GM21825 (cell line): ENCODE results near the gene PGAP3.

Experiments used
- ATAC-seq: cut with Tn5 transposase; IDR thresholded peaks from one replicate; pipeline ENCODE4 v1.9.1; 2021; ENCODE audit warnings: mild to moderate bottlenecking, moderate library complexity; ENCODE audit not compliant: unreplicated experiment

The PGAP3 gene

DNA sequence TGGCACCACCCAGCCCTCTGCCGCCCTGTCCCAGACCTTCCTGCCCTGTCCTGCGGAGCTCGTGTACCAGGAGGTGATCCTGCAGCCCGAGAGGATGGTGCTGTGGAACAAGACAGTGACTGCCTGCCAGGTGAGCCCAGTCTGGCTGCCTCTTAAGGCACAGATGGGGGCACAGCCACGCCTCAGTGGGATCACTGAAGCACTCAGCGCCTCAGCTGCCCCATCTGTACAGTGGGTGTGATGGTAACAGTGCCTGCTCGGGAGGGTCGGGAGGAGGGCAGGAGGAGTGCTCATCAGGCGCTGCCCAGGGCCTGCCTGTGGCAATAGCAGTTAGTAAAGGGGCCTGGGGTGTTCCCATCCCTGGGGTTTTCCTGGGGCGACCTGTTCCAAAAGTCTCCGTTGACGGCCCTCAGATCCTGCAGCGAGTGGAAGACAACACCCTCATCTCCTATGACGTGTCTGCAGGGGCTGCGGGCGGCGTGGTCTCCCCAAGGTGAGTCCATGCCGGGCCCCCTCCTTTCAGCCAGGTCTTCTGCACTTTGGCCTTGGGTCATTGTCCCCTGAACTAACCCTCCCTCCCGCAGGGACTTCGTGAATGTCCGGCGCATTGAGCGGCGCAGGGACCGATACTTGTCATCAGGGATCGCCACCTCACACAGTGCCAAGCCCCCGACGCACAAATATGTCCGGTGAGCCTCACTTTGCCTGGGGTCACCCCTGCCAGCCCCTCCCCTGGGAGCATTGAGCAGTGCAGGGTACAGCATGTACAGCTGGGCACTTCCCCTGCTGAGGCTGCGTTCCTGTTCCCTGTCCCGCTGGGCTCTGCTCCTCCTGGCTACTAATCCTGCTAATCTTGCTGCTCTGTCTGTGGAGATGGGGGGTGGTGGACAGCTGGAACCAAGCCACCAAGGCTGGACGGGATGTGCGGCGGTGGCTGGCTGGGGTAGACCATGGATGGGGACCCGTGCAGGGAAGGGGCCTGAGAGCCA, 27.2 kb downstream of the PGAP3 start:
- ATAC-seq: no peak

DNA sequence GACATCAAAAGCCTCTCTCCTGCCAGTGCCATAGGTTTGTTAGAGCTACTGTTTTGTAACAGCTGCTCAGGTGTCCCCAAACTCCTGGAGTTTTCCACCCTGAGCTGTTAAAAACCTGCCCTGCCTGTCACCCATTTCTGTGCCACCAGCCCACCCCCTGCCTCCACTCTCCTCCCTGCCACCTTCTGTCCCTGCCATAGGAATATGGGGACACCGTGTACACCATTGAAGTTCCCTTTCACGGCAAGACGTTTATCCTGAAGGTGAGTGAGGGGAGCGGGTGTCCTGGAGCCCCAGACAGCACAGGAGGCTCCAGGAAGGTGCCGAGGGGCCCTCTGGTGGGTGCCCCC, 27.9 kb downstream of the PGAP3 start:
- ATAC-seq: no peak

DNA sequence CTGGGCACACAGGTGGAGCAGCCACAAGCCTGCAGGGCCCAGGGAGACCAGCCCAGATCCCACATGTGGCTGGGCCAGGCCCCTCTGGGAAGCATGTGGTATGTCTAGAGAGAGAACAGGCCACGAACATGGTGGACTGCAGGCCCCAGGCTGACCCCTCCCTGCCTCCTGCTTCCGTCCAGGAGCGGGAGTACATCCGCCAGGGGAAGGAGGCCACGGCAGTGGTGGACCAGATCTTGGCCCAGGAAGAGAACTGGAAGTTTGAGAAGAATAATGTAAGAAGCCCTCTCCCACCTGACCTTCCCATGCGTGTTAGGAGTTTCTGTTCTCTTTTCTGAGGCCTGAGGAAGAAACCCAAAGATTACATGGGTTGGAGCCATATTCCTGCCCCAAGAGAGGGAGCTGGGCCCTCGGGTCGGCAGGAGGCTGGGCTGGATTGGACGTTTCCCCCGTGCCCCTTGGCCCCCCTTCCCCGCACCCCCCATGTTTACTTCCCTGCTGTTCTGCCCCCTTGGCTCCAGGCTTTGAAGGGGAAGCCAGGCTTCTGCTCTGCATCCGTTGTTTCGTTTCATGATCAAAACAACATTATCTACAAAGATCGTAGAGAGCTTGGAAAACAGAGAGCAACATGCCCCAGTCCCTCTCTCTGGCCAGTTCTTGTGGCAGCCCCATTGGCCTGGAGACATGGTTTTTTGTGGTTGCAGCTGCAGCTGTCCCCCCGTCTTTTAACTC, 28.4 kb downstream of the PGAP3 start:
- ATAC-seq: no peak

DNA sequence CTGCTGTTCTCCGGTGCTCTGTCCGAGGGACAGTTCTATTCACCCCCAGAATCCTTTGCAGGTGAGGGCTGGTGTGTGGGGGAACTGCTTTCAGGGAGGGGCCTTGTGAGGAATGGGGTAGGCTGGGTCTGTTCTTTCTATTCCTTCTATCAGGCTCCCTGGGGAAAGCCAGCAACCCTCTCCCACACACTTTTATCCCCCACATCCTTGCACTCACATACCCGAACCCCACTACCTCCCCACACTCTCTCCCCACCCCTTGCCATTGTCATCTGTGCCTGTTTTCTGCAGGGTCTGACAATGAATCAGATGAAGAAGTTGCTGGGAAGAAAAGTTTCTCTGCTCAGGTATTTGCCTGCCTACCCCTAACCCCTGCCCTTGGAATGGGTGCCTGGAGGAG, 29.1 kb downstream of the PGAP3 start:
- no peak for ATAC-seq

DNA sequence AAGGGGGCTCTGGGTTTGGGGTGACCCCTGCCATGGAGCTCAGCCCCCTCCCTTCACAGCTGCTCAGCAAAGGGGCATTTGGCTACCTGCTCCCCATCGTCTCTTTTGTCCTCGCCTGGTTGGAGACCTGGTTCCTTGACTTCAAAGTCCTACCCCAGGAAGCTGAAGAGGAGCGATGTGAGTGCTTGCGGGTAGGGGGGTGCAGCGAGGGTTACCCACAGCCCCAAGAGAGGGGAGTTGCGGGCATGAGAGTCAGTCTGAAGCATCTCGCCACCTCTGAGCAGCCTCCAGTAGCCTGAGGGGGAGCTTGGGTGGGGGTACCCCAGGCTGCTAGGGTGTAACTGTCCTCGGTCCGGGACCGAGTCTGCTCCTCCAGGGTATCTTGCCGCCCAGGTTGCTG, 29.5 kb downstream of the PGAP3 start:
- no peak for ATAC-seq

DNA sequence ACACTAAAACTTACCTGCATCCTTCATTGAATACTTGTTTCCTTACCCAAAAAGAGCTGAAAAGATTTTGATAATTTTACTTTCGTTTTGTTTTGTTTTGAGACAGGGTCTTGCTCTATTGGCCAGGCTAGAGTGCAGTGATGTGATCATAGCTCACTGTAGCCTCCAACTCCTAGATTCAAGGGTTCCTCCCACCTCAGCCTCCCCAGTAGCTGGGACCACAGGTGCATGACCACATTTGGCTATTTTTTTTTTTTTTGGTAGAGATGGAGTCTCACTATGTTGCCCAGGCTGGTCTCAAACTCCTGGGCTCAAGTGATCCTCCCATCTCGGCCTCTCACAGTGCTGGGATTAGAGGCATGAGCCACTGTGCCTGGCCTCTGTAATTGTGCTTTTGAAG, 32.8 kb downstream of the PGAP3 start:
- ATAC-seq: no peak

DNA sequence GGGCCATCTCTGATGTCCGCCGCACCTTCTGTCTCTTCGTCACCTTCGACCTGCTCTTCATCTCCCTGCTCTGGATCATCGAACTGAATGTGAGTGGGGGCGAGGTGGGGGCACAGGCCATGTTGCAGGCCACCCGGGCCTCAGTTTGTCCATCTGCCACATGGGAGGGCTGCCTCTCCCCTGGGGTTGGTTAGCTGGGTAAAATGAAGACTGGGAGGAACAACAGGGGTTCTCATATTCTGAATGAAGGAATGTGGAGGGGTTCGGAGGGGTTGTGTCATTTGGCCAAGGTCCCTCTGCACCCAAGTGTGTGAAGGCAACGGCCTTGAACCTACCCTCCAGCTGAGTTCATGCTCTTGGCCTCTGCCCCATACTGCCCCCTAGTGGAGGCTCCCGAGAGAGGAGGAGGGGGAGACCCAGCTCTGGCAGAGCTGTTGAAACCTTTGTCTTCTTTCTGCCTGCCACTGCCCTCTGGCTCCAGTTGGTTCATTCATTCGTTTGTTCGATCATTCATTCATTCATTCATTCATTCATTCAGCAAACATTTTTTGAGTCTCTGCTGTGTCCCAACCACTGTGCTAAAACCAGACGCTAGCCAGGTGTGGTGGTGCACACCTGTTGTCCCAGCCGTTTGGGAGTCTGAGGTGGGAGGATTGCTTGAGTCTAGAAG, 34.1 kb downstream of the PGAP3 start:
- ATAC-seq: no peak

DNA sequence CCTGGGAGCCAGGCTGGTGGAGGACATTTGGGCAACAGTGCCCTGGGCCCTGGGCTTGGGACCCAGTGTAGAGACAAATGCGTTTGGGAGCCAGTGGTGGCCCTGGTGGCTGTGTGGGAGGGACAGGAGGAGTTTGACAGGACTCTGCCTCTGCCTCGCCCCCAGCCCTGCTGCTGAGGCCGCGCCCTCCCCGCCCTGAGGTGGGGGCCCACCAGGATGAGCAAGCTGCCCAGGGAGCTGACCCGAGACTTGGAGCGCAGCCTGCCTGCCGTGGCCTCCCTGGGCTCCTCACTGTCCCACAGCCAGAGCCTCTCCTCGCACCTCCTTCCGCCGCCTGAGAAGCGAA, 34.6 kb downstream of the PGAP3 start:
- no peak for ATAC-seq

DNA sequence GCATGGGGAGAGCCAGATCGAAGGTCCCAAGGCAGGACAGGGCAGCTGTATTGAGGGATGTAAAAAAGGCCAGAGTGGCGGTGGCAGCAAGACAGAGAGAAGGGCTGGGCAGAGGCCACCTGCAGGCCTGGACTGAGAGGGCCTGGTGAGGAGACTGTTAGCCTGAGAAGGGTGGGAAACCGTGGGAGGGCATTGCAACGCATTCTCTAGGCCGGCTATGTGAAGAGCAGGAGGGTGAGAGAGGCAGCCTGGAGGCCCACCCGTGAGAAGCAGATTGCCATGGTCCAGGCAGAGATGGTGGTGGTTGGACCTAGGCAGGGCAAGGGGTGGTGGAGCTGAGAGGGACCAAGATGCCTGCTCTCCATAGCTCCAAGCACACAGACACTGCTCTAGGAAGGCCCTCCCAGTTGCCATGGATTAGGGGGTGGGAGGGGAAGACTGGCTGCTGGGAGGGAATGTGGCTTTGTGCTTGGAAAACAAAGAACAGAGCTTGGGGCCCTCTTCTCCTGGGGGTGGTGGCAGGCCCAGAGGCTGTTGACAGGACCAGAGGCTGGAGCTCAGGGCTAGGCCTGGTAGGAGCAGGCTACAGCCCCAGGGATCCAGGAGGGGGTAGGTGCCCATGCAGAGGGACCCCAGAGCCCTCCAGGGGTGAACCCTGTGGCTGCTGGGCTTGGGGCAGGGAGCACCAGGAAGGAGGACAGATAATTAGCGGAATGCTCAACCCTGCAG, 35.1 kb downstream of the PGAP3 start:
- ATAC-seq: no peak

DNA sequence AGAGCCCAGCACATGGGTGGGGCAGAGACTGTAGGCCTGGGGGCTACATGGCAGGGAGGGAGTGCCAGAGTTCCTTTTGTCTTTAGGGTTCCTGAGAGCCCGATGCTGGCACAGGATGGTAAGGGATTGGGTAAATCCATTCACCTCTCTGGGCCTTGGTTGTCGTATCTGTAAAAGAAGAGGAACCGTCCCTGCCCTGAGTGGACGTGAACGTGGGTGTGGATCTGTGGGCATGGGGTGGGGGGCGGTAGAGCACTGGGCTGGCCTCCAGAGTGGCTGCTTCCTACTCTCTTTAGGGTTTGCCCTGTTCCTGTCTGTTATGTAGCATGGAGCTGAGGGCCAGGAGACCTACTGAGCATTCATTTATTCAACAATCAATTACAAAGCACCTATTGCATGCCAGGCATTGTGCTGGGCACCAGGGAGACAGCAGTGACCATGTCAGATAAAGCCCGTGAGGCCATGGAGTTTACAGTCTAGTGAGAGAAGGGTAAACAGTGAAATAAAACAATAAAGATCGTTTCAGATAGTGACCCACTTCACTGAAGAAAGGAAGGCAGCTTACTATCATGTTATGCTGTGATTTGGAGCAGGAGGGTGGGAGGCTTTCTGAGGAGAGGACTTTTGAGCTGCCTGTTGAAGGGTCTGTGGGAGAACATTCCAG, 35.8 kb downstream of the PGAP3 start:
- ATAC-seq: no peak

DNA sequence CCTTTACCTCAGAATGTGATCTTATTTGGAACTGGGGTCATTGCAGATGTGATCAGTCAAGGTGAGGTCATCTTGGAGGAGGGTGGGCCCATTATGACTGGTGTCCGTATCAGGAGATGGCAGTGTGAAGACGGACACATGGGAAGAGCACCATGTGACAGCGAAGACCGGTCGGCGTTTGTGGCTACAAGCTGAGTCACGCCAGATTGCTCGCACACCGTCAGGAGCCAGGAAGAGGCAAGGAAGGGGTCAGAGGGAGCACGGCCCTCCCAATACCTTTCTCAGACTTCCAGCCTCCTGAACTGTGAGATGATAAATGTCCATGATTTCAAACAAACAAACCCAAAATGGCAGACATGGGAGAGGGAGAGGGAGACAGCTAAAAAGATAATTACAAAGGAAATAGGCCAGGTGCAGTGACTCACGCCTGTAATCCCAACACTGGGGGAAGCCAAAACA, 37.7 kb downstream of the PGAP3 start:
- no peak for ATAC-seq

DNA sequence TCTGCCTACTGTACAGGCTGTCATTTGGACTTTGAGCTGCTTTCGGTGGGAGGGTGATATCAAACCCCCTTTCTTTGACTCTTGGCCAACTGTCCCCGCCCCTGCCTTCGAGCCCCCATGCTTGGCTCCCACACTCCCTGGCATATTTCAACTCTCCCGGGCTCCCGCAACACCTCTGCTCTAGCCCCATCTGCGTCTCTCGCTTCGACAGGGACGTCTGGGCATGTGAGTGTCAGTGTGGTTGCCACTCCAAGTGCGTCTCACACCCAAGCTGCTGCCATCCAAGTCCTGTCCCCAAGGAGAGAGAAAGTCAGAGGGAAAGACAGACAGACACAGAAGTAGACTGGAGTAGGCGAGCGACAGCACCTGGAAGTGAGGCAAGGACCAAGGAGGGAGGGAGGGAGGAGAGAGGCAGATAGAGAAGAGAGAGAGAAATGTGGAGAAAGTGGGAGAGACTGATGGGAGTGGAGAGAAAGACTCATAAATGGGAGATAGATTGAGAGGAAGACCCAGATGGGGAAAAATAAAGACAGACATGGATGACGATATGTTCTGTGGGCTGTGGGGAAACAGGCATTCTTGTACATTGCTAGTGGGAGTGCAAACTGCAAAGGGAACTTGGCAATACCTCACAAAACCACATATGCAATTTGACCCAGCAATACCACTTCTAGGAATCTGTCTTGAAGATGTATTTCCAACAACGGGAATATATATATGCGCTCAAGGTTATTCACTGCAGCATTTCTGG, 39.1 kb downstream of the PGAP3 start:
- no peak for ATAC-seq

DNA sequence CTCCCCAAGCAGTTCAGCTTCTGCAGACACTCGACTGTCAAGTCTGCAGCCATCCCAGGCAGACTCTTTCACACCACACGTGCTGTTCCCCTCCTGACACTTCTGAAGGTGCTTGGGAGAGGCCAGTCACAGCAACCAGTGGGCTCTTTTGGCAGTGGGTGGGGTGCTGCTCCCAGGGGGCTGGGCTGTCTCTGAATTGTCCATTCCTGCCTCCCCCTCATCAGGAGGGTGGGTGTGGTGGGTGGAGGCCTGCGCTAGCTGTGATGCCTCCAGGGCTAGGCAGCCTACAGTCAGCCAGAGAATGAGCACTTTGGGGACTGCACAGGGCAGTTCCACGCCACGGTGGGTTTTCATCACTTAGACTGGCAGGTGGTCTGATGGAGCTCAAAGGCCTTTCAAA, 40.6 kb downstream of the PGAP3 start:
- ATAC-seq: no peak

DNA sequence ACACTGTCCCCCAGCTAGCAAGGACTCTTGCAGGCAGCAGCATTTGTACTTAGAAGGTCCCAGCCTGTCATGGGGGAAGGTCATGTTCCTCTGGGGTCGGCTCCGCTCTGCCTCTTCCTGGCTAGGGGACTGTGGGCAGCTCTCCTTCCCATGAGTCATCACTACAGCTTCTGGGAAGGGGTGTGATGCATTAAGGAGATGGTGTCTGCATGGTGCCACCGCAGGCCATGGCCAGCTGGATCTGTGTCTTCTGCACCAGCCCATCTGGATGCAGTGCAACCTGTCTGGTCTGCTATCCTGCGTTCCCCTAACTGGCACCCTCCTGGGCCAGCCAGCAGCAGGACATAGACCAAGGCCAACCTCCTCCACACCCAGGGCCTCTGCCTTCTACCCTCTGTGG, 44.6 kb downstream of the PGAP3 start:
- ATAC-seq: no peak

DNA sequence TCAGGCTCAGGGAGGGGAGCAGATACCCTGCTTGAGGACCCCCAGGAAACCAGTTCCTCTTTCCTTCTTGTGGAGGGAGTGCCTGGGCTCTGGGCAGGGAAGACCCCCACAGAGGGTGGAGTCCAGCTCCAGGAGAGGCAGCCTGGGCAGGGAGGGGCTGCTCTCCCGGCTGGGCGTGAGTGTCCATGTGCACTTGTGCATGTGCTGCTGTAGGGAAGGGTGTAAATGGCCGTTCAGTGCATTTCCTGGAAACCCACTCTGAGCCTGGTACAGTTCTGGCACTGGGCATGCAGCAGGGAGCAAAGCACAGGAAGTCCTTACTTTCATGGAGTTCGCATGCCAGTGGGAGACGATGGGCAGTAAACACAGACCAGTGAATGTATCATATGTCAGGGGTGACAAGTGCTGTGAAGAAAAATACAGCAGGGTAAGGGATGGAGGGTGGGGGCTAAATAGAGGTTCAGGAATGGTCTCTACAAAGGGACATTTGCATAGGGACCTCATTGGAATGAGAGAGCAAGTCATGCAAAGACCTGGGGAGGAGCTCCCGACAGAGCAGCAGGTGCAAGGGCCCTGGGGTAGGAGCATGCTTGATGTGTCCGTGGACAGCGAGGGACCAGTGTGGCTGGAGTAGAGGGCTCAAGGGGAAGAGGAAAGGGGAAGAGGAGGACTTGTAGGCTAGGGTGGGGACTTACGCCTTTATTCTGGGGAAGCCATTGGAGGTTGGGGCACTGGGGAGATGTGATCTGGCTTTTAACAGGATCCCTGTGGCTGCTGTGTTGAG, 45.4 kb downstream of the PGAP3 start:
- no peak for ATAC-seq

DNA sequence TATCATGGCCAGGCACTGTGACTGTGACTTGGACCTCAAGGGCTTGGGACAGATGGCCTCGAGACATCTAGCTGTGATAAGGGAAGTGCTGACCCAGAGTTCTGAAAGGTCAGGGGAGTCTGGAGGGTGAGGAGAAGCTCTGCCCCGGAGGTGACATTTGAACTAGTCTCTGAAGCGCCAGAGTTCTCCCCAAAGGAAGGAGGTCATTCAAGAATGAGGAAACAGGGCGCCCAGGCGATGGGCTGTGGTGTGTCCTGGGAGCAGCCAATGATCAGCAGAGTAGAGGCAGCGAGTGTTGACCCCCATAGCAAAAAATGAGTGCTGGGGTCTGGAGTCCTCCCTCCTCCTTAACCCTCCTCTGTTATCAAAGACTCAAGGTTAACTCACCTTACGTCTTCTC, 46.0 kb downstream of the PGAP3 start:
- ATAC-seq: no peak

DNA sequence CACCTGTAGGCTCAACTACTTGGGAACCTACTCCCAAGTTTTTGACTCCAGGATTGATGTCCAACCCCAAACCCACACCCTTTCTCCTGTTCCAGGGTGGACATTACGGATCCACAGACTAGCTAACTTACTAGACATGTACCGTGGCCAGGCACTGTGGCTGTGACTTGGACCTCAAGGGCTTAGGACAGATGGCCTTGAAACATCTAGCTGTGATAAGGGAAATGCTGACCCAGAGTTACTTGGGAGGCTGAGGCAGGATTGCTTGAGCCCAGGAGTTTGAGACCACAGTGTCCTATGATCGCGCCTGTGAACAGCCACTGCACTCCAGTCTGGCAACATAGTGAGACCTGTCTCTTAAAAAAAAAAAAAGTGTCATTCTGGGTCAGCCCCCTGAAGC, 46.8 kb downstream of the PGAP3 start:
- no peak for ATAC-seq

DNA sequence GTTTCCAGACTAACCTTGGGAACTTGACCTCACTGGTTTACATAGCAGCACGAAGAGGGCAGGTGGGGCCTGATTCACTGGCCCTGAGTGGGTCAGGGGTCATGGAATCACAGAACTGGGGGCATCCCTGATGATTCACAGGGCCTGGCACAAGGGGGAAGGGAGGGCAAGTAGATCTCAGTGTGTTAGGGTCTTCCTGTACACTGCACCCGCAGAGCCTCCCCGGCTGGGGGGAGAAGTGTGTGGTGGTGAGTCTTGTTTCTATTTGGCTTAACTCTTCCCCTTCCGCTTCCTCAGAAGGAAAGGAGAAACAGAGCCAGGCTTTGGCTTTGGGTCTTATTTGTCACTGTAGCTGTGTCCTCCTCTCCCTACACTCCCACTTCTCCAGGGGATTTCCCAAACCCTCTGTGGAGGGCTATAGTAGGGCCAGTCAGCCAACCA, 47.2 kb downstream of the PGAP3 start:
- ATAC-seq: no peak
